LoVo (cell line): ENCODE data around the gene WWOX.
"Not testable (repeated sequence)": the region's sequence is repeated elsewhere in the genome, so short reads cannot be mapped to it uniquely, and the experiment has no call there.

Experiments
- DNase-seq: peaks from one replicate; pipeline ENCODE4 v3.0.0-alpha.2; 2016; ENCODE audit warnings: low spot score

The WWOX gene

GRCh38 chr16:78501744-78502143 is 402.3 kb downstream of the WWOX start:
- DNase-seq = no peak

DNA sequence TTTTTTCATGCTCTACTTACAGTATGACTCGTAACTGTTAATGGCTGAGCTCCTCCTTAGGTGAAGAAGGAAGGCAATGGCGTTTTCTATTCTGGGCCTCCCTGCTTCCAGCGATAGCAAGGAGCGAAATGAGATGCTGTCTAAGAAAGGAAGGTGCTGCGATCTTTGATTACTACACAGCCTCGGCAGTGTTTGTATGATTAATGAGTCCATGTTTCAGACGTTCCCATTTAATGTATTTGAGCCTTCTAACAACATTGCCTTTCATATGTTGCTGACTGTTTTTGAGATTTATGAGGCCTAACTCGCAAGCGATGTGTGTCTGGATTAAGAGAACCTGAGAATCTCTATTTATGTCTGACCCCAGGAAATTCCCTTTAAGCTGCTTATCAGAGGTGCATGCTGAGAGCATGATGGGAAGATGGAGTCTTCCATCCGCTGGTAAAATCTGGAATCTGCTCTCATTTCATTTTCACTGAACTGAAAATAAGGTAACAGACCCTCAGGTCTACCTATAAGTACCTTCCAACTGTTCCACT is 403.4 kb downstream of the WWOX start:
- no peak for DNase-seq

GRCh38 chr16:78503602-78504001 is 404.1 kb downstream of the WWOX start:
- peak; percentile 8 for DNase-seq

DNA sequence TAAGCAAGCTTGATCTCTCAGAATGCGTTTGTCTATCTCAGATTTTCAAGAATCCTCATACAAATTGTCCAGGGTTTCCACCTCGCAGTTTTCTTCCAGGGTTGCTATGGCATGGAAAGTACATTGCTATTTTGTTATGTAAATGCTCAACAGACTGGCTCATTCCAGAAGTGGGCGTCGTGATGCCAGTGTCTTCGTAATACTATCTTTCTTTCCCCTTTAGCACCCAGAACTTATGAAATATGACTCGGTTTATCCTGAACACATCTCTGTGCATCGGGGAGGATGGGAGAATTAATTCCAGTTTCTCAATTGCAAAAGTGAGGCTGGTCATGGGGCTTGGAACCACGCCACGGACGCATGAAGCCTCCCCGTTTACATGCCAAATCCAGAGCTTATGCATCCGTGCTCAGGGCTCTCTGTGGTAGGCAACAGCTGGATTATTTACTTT is 405.0 kb downstream of the WWOX start:
- DNase-seq = no peak

- DNase-seq = no peak
These were observed 405.6 kb downstream of the WWOX start for GRCh38 chr16:78505036-78505435.

DNA sequence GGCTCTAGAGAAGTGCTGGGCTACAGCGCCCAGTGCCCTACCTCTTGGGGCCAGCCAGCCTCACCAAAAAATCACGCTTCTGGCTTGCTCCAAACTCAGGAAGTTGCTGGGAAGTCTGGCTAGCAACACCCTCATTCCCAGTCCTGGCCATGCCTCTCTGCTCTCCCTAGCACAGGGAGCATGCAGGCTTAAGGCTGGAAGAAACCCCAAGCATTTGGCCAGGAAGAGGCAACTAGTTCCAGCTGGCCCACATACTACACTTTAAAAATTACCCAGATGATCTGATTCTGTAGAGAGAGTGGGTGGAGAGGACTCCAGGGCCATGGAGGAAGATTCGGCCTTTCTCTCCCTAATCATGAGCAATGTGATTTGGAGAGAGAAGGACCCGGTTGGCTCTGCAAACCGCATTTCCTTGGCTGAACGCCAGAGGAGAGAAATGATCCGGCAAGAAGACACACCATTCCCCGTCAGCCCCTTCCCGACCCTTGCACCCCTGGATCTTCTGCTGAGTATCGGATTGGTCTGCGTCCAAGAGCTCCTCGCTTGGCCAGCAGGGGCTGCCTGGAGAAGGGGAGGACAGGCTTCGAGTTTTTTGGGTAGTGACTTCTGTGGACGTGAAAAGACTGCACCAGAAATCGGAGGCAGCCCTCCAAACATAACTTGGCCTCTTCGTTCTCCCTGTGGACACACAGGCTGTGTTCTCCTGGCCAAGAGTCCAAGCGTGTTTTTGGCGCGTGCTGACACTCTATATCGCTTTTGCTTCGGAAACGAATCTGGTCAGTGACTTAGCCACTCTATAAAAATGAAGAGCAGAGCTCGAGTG is 406.3 kb downstream of the WWOX start:
- DNase-seq = no peak

- DNase-seq = no peak
These were observed 407.1 kb downstream of the WWOX start for GRCh38 chr16:78506367-78507193.

DNA sequence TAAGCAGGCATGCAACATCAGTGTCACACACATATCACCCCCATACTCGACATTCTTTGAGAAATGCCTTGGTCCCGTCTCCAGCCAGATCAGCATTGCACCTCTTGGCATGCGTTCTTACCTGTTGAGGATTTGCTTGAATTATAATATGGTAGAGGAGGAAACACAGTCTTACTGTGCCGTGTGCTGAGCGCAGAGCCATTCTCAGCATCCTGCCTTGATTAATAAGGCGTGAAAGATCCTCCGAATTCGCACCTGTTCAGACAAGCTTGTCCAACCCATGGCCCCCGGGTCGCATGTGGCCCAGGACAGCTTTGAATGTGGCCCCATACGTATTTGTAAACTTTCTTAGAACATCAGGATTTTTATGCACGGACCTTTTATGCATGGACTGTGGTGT is 408.1 kb downstream of the WWOX start:
- no peak for DNase-seq

DNA sequence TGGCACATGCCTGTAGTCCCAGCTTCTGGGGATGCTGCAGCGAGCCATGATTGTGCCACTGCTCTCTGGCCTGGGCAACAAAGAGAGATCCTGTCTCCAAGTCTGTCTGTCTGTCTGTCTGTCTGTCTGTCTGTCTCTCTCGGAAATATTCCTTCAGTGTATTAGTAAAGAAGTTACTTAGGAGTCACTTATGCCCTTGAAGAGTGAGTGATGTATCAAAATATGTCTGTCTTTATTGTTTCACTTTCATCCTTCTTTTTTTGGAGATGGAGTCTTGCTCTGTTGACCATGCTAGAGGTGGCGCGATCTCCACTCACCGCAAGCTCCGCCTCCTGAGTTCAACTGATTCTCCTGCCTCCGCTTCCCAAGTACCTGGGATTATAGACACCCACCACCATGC is 410.5 kb downstream of the WWOX start:
- DNase-seq = no peak

- no peak for DNase-seq
These were observed 411.0 kb downstream of the WWOX start for GRCh38 chr16:78510496-78510895.

GRCh38 chr16:78513838-78514237 is 414.4 kb downstream of the WWOX start:
- no peak for DNase-seq

DNA sequence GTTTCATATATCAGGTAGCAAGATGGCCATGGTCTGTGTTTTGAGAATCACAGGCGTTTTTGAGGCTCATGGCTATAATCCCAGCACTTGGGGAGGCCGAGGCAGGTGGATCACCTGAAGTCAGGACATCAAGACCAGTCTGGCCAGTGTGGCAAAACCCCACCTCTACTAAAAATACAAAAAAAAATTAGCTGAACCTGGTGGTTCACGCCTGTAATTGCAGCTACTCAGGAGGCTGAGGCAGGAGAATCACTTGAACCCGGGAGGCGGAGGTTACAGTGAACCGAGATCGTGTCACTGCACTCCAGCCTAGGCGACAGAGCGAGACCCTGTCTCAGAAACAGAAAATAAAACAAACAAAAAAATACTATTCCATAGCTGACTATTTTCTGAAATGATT is 415.4 kb downstream of the WWOX start:
- DNase-seq = not testable (repeated sequence)

DNA sequence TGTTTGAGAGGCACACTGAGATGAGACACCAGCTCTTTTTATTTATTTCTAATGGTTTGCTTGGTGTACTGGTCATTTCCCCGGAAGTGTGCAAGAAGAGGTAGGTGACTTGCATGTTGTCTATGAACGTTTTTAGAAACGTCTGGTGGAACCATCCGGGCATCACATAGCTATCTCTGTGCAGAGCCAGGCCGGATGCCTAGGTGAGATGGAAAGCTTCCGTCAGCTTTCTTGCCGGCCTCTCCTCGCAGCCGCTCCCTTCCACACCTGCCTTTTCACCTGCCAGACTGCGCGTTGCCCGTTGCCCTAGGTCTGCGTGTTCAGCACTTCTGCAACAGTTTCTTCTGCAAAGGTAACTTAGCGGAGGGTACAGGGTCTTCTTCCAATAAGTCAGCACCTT is 416.0 kb downstream of the WWOX start:
- no peak for DNase-seq

GRCh38 chr16:78516006-78516736 is 416.7 kb downstream of the WWOX start:
- no peak for DNase-seq

DNA sequence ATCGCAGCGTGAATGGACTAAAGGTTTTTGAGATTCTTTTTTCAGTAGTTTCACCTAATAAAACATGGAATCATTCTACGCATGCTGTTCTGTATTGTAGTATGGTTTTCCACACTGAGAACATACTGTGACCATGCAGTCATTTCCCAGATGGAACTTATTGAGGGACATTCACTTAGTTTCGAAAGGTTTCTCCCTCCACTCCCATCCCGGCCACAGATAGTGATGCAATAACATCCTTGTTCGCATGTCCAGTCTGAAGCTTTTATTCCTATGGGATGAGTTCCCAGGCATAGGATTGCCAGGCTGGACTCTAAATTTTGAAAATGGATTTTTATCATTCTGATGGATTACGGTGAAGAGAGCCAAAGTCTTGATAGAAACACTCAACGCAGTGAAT is 420.4 kb downstream of the WWOX start:
- DNase-seq = no peak

DNA sequence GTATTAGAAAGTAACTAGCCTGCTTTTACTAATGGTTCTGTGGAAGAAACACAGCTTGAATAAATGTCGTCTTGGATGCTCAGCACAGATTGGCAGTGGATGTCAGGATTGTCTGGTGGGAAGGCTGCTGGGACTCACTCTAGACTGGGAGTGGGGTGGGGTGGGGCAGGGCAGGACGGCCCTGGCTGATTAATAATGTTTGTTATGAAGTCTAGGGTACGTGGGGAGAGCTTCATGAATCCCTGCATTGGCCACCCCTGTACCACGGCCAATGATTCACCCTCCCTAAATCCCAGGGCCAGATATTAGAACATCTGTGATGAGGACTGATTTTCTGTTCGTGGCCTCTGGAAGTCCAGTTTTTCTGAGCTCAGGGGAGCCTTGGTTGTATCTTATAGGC is 421.0 kb downstream of the WWOX start:
- no peak for DNase-seq

DNA sequence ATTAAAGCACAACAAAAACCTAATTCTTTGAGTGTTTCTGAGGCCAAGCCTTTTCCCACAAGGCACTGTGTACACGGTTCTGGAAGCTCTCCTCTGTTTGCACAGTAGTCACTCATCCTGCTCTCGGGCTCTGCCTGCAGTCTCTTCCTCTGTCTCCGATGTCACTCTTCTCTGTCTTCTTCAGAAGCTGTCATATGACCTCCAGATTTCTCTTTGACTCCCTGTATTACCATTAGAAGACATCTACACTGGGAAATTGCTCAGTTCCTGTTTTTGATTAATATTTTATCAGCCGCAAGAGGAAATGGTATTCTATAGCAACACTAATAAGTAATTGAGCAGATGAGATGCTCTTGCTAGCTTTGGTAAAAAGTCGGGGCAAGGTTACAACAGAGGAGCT is 422.9 kb downstream of the WWOX start:
- no peak for DNase-seq

GRCh38 chr16:78523212-78523985 is 423.9 kb downstream of the WWOX start:
- DNase-seq = no peak

GRCh38 chr16:78524066-78524595 is 424.7 kb downstream of the WWOX start:
- no peak for DNase-seq

DNA sequence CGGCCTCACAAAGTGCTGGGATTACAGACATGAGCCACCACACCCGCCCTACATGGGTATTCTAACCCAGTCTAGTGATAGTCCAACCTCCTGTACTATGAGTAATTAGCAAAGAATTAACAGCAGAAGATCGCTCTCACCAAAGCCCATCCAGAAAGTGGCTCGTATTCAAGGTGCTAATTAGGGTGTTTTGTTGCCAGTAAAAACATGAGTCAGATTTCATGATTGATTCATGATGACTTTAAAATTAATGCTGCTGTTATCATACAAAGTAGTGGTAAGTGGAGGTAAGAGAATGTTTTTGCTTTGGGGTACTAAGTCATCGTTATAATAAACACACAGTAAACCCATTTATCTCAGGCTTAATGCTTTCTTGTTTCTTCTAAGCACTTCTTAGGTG is 428.8 kb downstream of the WWOX start:
- DNase-seq = no peak

DNA sequence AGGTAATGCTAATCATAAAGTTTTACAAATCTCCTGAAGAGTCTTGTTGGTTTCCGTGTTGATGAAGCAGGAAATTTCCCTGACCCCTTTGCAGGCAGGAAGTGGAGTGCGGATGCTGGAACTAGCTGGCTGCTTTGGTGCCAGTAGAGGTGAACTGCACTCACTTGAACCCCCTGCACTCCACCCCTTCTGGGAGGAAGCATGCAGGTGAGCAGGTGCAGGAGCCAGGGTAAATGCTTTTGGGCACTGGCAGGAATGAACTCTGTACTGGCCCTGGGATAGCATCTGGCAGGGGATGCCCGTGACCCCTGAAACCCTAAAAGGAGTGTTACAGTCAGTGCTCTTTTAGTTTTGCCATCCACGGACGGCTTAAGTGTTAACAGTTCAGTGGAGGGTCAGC is 430.4 kb downstream of the WWOX start:
- DNase-seq = no peak
